ENCODE data around the gene CD99L2.

Gene CD99L2

DNA sequence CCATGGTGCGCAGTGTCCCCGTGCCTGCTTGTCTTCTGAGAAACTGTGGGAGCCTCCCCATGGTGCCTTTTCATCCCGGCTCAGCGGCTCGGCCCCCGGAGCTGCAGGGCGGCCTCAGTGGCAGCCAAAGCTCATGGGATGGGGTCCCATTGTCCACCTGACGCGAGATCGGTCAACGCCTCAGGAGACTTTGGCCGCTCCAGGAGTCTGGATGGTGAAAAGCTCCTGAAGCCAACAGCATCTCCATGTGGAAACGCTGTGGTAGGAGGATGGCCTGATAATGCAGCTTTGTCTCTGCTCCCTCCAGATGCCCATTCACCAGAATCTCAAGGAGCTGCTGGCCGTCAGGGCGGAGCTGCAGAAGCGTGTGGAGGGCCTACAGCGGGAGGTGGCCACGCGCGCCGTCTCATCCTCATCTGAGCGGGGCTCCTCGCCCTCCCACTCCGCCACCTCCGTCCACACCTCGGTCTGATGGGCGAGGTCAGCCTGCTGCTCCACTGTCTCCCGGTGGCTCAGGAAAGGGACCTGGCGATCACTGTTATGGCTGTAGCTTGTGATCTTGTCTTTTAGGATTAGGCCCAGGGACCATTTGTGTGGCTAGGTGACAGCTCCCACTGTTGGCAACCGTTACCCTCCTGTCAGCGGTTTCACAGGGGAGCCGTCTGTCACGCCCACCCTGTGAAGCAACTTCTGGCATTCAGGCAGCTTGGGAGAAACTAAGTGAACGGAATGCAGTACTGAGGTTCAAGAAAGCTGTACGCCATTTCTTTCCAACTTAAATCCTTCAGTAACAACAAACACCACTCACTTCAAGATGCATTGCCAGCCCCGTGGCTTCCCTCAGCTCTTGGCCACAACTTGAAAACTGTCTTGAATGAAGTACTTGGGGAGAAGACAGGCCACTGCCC lies 136.0 kb downstream of the CD99L2 start:
- no peak for DNase-seq (ENCODE audit: low read depth)

DNA sequence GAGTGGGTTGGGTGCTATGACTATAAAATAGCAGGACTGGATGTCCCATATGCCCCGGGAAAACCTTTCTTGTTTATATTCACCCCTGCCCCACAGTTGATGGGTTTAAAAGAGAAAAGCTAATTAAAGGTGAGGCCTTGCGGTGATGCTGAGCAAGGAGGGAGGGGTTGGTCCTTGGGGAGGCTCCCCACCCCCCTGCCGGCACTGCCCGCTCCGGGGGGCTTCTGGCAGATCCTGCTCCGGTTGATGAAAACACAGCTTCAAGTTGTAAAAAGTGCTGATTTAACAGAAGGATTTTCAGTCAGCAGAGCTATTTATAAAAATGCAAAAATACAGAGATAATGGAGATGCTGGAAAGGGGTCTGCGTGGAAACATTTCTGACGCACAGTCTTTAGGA lies 136.7 kb downstream of the CD99L2 start:
- DNase-seq (ENCODE audit: low read depth): no peak

DNA sequence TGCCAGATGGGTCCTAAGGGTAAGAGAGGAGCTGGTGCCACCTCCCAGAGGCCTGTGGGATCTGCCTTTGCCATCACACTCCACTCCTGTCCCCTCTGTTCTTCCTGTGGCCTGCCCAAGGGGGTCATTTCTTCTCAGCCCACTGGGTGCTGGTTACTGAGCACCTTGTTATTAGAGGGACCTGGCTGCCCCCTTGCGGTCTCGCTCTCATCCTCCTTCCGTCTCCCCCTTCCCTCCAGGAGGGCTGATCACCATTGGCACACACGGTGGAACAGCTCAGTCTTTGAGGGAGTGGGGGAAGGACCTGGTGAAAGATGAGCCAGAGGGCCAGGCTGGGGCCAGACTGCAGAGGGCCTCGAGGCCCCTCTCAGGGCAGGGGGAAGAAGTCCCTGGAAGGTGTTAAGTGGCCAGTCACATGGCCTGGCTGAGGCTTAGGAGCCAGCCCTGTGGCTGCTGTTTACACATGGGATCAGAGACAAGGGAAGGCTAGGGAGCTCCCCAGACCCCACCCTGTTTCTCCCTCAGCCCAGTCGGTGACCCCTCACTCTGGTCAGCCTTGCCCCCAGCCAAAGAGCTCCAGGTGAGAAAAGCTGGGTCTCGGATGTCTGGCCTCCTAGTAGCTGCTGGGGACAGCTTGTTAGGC lies 137.2 kb downstream of the CD99L2 start:
- no peak for DNase-seq (ENCODE audit: low read depth)

DNA sequence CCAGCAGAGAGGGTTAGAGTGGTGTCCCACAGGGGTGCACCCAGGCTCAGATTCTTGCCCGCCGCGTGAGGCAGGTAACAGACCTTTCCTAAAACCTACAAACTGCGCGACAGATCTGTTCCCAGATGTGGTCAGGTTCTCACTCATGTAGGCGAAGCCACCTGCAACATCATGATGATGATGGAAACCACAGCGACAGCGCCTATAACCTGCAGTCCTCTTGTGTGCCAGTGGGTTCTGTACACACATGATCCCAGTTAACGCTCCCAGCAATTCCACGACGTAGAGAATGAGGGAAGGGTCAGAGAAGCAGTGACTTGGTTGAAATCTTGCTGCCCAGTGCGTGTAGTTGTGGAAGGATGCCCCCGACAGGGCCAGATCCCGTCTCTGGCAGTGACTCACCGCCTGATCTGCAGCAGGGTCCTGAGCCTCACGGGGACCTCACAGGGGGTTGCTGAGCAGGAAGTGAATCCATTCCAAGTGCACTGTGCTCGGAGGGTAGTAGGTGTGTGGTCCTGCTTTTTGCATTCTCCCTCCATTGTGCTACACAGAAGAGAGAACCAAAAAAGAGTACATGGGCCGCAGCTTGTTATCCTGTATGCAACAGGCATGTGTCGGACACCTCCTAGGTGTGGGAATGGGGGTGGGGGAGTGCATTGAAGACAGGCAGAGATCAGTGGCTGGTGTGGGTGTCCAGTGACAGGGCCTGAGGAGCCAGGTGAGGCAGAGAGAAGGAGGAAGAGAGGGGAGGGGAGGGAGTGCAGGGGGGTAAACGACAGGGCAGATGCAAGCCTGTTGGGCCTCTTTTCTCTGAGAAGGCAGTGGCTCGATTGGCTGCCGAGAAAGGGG lies 138.7 kb downstream of the CD99L2 start:
- no peak for DNase-seq (ENCODE audit: low read depth)

DNA sequence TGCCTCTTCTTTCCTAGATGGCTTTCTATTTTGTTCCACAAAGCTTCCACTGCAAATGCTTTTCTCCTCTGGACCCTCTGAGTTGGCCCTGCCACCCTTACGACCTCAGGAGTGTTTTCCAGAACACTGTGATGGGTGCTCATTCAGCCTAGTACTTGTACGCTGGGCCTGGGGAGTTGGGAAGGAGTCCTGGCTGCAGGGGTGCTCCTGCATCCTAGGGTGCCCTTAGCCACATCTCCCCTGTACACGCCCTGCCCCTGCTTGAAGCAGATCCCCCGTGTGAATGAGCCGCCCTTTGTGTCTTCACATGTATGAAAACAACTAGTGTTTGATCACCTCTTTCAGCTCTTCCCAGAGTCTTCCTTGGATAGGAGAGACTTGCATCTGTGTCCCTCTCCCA lies 141.1 kb downstream of the CD99L2 start:
- DNase-seq (ENCODE audit: low read depth): no peak

DNA sequence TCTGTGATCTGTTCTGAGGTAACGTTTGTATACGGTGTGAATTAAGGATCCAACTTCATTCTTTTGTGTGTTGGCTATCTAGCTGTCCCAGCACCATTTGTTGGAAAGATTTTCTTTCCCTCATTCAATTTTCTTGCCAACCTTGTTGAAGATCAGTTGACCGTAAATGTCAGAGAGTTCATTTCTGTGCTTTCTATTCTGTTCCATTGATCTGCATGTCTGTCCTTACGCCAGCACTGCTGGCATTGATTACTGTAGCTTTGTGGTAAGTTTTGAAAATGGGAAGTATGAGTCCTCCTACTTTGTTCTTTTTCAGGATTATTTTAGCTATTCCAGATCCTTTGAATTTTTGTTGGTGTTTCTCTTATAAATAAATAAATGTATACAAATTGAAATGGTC lies 144.5 kb downstream of the CD99L2 start:
- DNase-seq (ENCODE audit: low read depth): no peak

DNA sequence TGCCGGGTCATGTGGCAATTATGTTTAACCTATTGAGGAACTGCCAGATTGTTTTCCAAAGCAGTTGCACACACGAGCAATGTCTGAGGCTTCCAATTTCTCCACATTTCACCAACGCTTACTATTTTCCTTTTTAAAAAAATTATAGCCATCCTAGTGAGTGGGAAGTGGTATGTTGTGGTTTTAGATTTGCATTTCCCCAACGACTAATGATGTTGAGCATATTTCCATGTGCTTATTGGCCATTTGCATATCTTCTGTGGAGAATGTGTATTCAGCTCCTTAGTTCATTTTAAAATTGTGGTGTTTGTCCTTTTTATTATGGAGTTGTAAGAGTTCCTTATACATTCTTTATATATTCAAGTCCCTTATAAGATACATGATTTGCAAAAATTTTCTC lies 145.1 kb downstream of the CD99L2 start:
- no peak for DNase-seq (ENCODE audit: low read depth)

DNA sequence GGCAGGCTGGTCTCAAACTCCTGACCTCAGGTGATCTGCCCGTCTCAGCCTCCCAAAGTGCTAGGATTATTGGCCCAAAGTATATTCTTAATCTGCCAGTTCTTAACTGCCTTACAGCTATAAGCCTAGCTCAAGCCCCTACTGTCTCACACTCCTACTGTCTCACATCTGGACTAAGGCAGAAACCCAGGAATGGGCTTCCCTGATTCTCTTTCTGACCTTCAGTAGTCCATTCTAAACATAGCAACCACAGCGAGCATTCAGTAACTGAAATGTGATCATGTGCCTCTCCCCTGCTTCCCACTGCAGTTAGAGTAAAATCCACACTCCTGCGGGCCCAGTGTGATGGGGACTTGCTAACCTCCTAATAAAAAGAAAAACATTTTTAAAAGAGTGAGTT lies 146.3 kb downstream of the CD99L2 start:
- DNase-seq (ENCODE audit: low read depth): no peak

DNA sequence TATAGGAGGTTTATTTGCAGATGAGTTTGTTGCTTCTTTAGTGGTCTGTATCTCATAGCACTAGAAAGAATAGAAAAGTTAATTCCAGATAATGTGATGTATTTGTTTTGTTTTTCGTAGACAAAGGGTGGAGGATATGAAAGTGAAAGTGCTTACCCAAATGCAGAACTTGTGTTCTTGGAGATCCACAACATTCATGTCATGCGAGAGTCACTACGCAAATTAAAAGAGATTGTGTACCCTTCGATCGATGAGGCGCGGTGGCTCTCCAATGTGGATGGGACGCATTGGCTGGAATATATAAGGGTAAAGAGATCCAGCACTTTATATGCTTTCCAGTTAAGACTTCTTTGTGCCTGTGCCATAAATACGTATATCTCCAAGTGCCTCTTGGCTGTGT lies 162.0 kb downstream of the CD99L2 start:
- DNase-seq (ENCODE audit: low read depth): no peak

DNA sequence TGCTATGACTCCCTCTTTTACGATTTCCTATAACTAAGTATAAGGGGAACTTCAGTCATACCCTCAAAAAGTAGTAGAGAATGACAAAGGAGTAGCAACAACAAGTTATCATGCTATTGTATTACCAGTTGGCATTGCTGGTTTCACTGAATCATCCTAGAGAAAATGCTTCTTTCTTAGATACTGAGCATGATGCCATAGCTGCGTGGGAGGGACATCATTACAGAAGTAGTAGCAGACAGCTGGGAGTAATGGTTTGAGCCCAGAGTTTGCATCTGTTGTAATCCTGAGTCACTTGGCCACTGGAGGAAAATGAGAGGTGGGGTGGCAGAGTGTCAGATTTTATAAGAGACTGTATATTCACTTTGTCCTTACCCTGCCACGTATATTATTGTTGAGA lies 166.7 kb downstream of the CD99L2 start:
- DNase-seq (ENCODE audit: low read depth): peak; percentile 93

DNA sequence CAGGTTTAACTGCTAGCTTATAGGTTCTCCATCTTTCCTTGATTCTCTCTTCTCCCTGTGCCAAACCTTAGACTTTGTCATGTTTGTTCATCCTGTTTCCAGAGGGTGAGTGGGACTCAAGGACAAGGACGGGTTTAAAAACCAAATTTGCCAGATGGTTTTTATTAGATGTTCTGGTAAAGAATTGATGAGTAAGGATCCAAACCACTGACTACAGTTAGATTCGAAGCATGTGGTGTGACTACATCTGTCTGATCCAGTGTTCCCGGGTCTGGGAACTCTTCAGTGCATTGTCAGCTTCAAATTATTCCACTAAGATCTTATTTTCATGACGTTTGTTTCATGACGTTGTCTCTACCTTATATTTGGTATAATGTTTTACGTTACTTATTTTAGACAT lies 167.7 kb downstream of the CD99L2 start:
- DNase-seq (ENCODE audit: low read depth): peak; percentile 48

DNA sequence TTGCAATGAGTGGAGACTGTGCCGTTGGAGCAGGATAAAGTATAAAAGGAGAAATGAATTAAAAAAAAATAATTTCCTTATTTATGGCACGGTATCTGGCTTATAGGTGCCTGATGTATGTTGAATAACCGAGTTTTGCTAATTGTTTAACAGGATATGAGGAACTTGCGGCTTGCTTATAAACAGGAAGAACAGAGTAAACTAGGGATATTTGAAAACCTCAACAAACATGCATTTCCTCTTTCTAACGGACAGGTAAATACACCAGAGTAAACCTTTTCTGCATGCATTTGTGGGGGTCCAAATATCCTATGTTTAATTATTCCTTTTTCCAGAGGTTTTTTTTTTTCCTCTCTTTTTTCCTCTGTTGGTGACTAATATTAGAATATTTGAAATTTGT lies 168.5 kb downstream of the CD99L2 start:
- DNase-seq (ENCODE audit: low read depth): no peak

DNA sequence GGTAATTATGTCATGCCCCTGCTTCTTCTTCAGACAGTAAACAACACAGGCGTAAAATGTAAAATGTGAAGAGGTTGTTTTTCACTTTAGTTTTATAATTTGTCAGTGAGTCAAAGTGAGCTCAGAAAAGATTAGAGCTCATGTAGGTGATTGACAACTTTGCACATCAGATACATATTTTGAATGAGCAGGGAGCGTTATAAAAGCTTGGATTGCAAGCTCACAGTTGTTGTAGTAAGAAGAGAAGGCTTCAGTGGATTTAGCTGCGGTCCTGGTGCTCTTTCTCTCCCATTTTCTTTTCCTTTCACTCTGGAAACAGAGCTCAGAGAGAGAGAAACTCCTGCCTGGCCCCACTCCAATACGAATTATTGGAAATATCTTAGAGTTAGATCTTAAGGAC lies 178.8 kb downstream of the CD99L2 start:
- DNase-seq (ENCODE audit: low read depth): no peak
